ENCODE data around the gene GNB2. TPM values are rescaled to one million over a fixed set of nuclear protein-coding genes. Genes with fewer than 3 reads are reported as not detected.

The GNB2 gene
- total and polyA plus RNA-seq, 9 donors, result 49.5 to 202 (median 153) TPM

- H3K27me3 ChIP-seq (ENCODE audit: control insufficient read depth, insufficient read depth, low read length), result no peaks in the 10 kb centered on the region
- H3K36me3 ChIP-seq (ENCODE audit: control insufficient read depth, insufficient read depth, low read length), result peaks cover 92% of the 10 kb centered on the region
- H3K4me1 ChIP-seq (ENCODE audit: control insufficient read depth, insufficient read depth, low read length), result peaks cover 25% of the 10 kb centered on the region
- no peak for DNase-seq
- WGBS (ENCODE audit: insufficient coverage), result 78% methylated on average over 13 of the region's 18 CpGs
- no peaks in the 10 kb centered on the region for H3K9me3 ChIP-seq (replicated peaks; ENCODE audit: control insufficient read depth, low read depth, low read length)
- H3K27ac ChIP-seq (ENCODE audit: low read length), result no peak overlapping the region
- H3K4me3 ChIP-seq (ENCODE audit: low read length), result no peak overlapping the region
Measured at GRCh38 chr7:100680576-100681271, 7.2 kb downstream of the GNB2 start.

- Histone ChIP-seq H3K4me1 (ENCODE audit: control insufficient read depth, insufficient read depth, low read length) (peaks cover 17% of the 10 kb centered on the region), H3K4me3 (ENCODE audit: low read length) (no peak overlapping the region), H3K27ac (ENCODE audit: low read length) (no peak overlapping the region), H3K27me3 (ENCODE audit: control insufficient read depth, insufficient read depth, low read length) (no peaks in the 10 kb centered on the region), H3K36me3 (ENCODE audit: control insufficient read depth, insufficient read depth, low read length) (peaks cover 98% of the 10 kb centered on the region), H3K9me3 (replicated peaks; ENCODE audit: control insufficient read depth, low read depth, low read length) (no peaks in the 10 kb centered on the region)
- 65% methylated on average over 26 of the region's 29 CpGs for WGBS (ENCODE audit: insufficient coverage)
- no peak for DNase-seq
Measured at GRCh38 chr7:100681491-100682227, 8.1 kb downstream of the GNB2 start.

GRCh38 chr7:100682228-100682741 lies 8.7 kb downstream of the GNB2 start:
- WGBS (ENCODE audit: insufficient coverage), result 63% methylated on average over 20 of the region's 25 CpGs
- Histone ChIP-seq H3K27me3 (ENCODE audit: control insufficient read depth, insufficient read depth, low read length) (no peaks in the 10 kb centered on the region), H3K36me3 (ENCODE audit: control insufficient read depth, insufficient read depth, low read length) (peaks cover 98% of the 10 kb centered on the region), H3K9me3 (replicated peaks; ENCODE audit: control insufficient read depth, low read depth, low read length) (no peaks in the 10 kb centered on the region), H3K27ac (ENCODE audit: low read length) (no peak overlapping the region), H3K4me1 (ENCODE audit: control insufficient read depth, insufficient read depth, low read length) (peaks cover 15% of the 10 kb centered on the region), H3K4me3 (ENCODE audit: low read length) (no peak overlapping the region)
- DNase-seq, result no peak

- DNase-seq, result no peak
- peaks cover 98% of the 10 kb centered on the region for H3K36me3 ChIP-seq (ENCODE audit: control insufficient read depth, insufficient read depth, low read length)
- H3K4me1 ChIP-seq (ENCODE audit: control insufficient read depth, insufficient read depth, low read length), result peaks cover 15% of the 10 kb centered on the region
- H3K4me3 ChIP-seq (ENCODE audit: low read length), result no peak overlapping the region
- H3K27ac ChIP-seq (ENCODE audit: low read length), result no peak overlapping the region
- no peaks in the 10 kb centered on the region for H3K27me3 ChIP-seq (ENCODE audit: control insufficient read depth, insufficient read depth, low read length)
- no peaks in the 10 kb centered on the region for H3K9me3 ChIP-seq (replicated peaks; ENCODE audit: control insufficient read depth, low read depth, low read length)
- WGBS (ENCODE audit: insufficient coverage), result 69% methylated on average over 23 of the region's 28 CpGs
Measured at GRCh38 chr7:100682991-100683658, 9.6 kb downstream of the GNB2 start.

GRCh38 chr7:100683659-100684533 lies 10.4 kb downstream of the GNB2 start:
- Histone ChIP-seq H3K4me1 (ENCODE audit: control insufficient read depth, insufficient read depth, low read length) (peaks cover 12% of the 10 kb centered on the region), H3K27me3 (ENCODE audit: control insufficient read depth, insufficient read depth, low read length) (no peaks in the 10 kb centered on the region), H3K36me3 (ENCODE audit: control insufficient read depth, insufficient read depth, low read length) (peaks cover 98% of the 10 kb centered on the region), H3K4me3 (ENCODE audit: low read length) (no peak overlapping the region), H3K9me3 (replicated peaks; ENCODE audit: control insufficient read depth, low read depth, low read length) (no peaks in the 10 kb centered on the region), H3K27ac (ENCODE audit: low read length) (no peak overlapping the region)
- WGBS (ENCODE audit: insufficient coverage), result 91% methylated on average over 21 of the region's 37 CpGs
- no peak for DNase-seq

- no peaks in the 10 kb centered on the region for H3K27me3 ChIP-seq (ENCODE audit: control insufficient read depth, insufficient read depth, low read length)
- H3K36me3 ChIP-seq (ENCODE audit: control insufficient read depth, insufficient read depth, low read length), result peaks cover 96% of the 10 kb centered on the region
- no peak overlapping the region for H3K27ac ChIP-seq (ENCODE audit: low read length)
- no peak for DNase-seq
- no peaks in the 10 kb centered on the region for H3K9me3 ChIP-seq (replicated peaks; ENCODE audit: control insufficient read depth, low read depth, low read length)
- 88% methylated on average over 8 of the region's 16 CpGs for whole genome bisulfite sequencing (ENCODE audit: insufficient coverage)
- no peak overlapping the region for H3K4me3 ChIP-seq (ENCODE audit: low read length)
- peaks cover 12% of the 10 kb centered on the region for H3K4me1 ChIP-seq (ENCODE audit: control insufficient read depth, insufficient read depth, low read length)
Measured at GRCh38 chr7:100684534-100685042, 11.0 kb downstream of the GNB2 start.

GRCh38 chr7:100685049-100685605 lies 11.6 kb downstream of the GNB2 start:
- Histone ChIP-seq H3K4me1 (ENCODE audit: control insufficient read depth, insufficient read depth, low read length) (peaks cover 13% of the 10 kb centered on the region), H3K4me3 (ENCODE audit: low read length) (no peak overlapping the region), H3K36me3 (ENCODE audit: control insufficient read depth, insufficient read depth, low read length) (peaks cover 90% of the 10 kb centered on the region), H3K9me3 (replicated peaks; ENCODE audit: control insufficient read depth, low read depth, low read length) (no peaks in the 10 kb centered on the region), H3K27ac (ENCODE audit: low read length) (no peak overlapping the region), H3K27me3 (ENCODE audit: control insufficient read depth, insufficient read depth, low read length) (no peaks in the 10 kb centered on the region)
- WGBS (ENCODE audit: insufficient coverage), result 89% methylated on average over 3 of the region's 18 CpGs
- no peak for DNase-seq

GRCh38 chr7:100685631-100686145 lies 12.1 kb downstream of the GNB2 start:
- DNase-seq, result no peak
- H3K27me3 ChIP-seq (ENCODE audit: control insufficient read depth, insufficient read depth, low read length), result no peaks in the 10 kb centered on the region
- peaks cover 12% of the 10 kb centered on the region for H3K4me1 ChIP-seq (ENCODE audit: control insufficient read depth, insufficient read depth, low read length)
- no peak overlapping the region for H3K27ac ChIP-seq (ENCODE audit: low read length)
- H3K4me3 ChIP-seq (ENCODE audit: low read length), result no peak overlapping the region
- peaks cover 85% of the 10 kb centered on the region for H3K36me3 ChIP-seq (ENCODE audit: control insufficient read depth, insufficient read depth, low read length)
- WGBS (ENCODE audit: insufficient coverage), result 86% methylated on average over 14 of the region's 17 CpGs
- no peaks in the 10 kb centered on the region for H3K9me3 ChIP-seq (replicated peaks; ENCODE audit: control insufficient read depth, low read depth, low read length)

GRCh38 chr7:100686201-100686821 lies 12.8 kb downstream of the GNB2 start:
- no peak overlapping the region for H3K4me3 ChIP-seq (ENCODE audit: low read length)
- no peaks in the 10 kb centered on the region for H3K9me3 ChIP-seq (replicated peaks; ENCODE audit: control insufficient read depth, low read depth, low read length)
- H3K4me1 ChIP-seq (ENCODE audit: control insufficient read depth, insufficient read depth, low read length), result peaks cover 14% of the 10 kb centered on the region
- peaks cover 86% of the 10 kb centered on the region for H3K36me3 ChIP-seq (ENCODE audit: control insufficient read depth, insufficient read depth, low read length)
- 81% methylated on average over 25 of the region's 33 CpGs for WGBS (ENCODE audit: insufficient coverage)
- DNase-seq, result no peak
- no peak overlapping the region for H3K27ac ChIP-seq (ENCODE audit: low read length)
- no peaks in the 10 kb centered on the region for H3K27me3 ChIP-seq (ENCODE audit: control insufficient read depth, insufficient read depth, low read length)
